ENCODE measurements around the gene ZC3H8.

DNA sequence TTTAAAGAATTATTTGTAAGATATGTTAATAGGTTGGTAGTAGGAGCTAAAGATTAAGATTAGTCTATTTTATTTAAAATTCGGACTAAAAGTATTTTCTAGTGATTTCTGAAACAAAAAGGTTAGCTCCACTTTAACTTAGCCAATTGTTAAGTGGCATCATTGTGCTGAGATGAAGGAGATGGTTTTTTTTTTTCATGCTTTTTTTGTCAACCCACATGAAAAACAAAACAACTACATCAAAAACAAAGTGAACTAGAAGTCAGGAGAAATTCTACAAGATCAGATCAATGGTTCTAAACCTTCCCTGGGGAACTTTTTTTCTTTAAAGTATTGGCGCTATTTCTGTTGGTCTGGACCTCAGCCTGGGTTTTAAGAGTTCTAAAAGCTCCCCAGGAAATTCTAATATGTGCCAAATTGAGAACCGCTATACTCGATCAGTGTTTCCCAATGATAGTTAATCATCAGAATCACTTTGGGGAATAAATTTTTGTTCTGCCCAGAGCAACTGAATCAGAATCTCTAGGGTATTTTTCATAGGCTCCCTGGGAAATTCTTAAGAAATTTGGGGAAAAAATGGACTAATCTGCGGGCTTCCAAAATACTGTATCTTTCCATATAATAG lies 22.9 kb upstream of the ZC3H8 start:
- TF ChIP-seq, protein P1, sequence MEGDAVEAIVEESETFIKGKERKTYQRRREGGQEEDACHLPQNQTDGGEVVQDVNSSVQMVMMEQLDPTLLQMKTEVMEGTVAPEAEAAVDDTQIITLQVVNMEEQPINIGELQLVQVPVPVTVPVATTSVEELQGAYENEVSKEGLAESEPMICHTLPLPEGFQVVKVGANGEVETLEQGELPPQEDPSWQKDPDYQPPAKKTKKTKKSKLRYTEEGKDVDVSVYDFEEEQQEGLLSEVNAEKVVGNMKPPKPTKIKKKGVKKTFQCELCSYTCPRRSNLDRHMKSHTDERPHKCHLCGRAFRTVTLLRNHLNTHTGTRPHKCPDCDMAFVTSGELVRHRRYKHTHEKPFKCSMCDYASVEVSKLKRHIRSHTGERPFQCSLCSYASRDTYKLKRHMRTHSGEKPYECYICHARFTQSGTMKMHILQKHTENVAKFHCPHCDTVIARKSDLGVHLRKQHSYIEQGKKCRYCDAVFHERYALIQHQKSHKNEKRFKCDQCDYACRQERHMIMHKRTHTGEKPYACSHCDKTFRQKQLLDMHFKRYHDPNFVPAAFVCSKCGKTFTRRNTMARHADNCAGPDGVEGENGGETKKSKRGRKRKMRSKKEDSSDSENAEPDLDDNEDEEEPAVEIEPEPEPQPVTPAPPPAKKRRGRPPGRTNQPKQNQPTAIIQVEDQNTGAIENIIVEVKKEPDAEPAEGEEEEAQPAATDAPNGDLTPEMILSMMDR (IDR thresholded peaks at IDR 0.05): no peak
- TF ChIP-seq POLR2A (IDR thresholded peaks at IDR 0.05): no peak

Data from breast epithelium (tissue), 3 donors.